ENCODE data around the gene NYAP1. TPM values are rescaled to one million over a fixed set of nuclear protein-coding genes. Genes with fewer than 3 reads are reported as not detected.
"Not testable (repeated sequence)": the region's sequence is repeated elsewhere in the genome, so short reads cannot be mapped to it uniquely, and the experiment has no call there.

Gene NYAP1
- total and polyA plus RNA-seq, 2 of the 8 experiments (the other 6 are each of a cell fraction or from before 2014, with no cell fraction given), result 1.9 to 4.6 TPM

GRCh38 chr7:100438172-100438571, 45.6 kb upstream of the NYAP1 start (continued):
- no peak for TF ChIP-seq GABPA (IDR thresholded peaks at IDR 0.05; ENCODE audit: borderline replicate concordance, insufficient read depth, low read length)
- no peak for TF ChIP-seq TAF1 (IDR thresholded peaks at IDR 0.05; ENCODE audit: low read depth, low read length)
- TF ChIP-seq SP4 (IDR thresholded peaks at IDR 0.05; ENCODE audit: low read length), result no peak

DNA sequence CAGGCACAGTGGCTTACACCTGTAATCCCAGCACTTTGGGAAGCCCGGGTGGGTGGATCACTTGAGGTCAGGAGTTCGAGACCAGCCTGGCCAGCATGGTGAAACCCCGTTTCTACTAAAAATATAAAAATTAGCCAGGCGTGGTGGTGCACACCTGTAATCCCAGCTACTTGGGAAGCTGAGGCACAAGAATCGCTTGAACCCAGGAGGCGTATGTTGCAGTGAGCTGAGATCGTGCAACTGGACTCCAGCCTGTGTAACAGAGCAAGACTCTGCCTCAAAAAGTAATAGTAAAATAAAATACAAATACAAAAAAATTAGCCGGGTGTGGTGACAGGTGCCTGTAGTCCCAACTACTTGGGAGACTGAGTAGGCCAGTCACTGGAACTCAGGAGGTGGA, 45.0 kb upstream of the NYAP1 start:
- H2BK20ac ChIP-seq (ENCODE audit: low read length); H2BK5ac ChIP-seq (ENCODE audit: low read depth, low read length); H3K4me3 ChIP-seq (ENCODE audit: extremely low read depth in 1 of 4, insufficient read depth in 2 of 4, low read depth in 3 of 4, low read length in 4 of 4); H3K18ac ChIP-seq (ENCODE audit: extremely low read depth, low read length); H3K9ac ChIP-seq (replicated peaks in 1 of 4; ENCODE audit: extremely low read depth in 1 of 4, low read depth in 3 of 4, low read length in 3 of 4); H2AFZ ChIP-seq (ENCODE audit: low read length); H3K14ac ChIP-seq (ENCODE audit: insufficient read length); H3K23ac ChIP-seq (ENCODE audit: insufficient read length); H4K91ac ChIP-seq (replicated peaks; ENCODE audit: insufficient read length, low read length); DNase-seq (ENCODE audit: low read depth in 1 of 2, low spot score in 2 of 2); H4K20me1 ChIP-seq (replicated peaks in 1 of 2; ENCODE audit: control insufficient read depth in 1 of 2, insufficient read depth in 2 of 2, low read length in 2 of 2); H3K79me1 ChIP-seq (ENCODE audit: low read depth, low read length); H2BK15ac ChIP-seq (ENCODE audit: low read length); H3K27me3 ChIP-seq (replicated peaks in 1 of 4; ENCODE audit: control insufficient read depth in 3 of 4, extremely low read depth in 1 of 4, insufficient read depth in 3 of 4, low read length in 3 of 4); H3K56ac ChIP-seq (replicated peaks; ENCODE audit: insufficient read length, low read depth, low read length); FAIRE-seq; H4K8ac ChIP-seq (ENCODE audit: extremely low read depth, insufficient read depth, low read length); H3K9me3 ChIP-seq (ENCODE audit: insufficient read depth in 2 of 2, low read depth in 1 of 2, low read length in 1 of 2); H2BK12ac ChIP-seq (ENCODE audit: low read depth, low read length); H3K27ac ChIP-seq (ENCODE audit: low read depth, low read length); H3K23me2 ChIP-seq (ENCODE audit: low read depth, low read length); H2AK5ac ChIP-seq (ENCODE audit: low read depth, low read length); H3K4me1 ChIP-seq (replicated peaks in 1 of 4; ENCODE audit: control insufficient read depth in 3 of 4, insufficient read depth in 4 of 4, low read length in 3 of 4); H2BK120ac ChIP-seq (replicated peaks; ENCODE audit: low read depth, low read length); H3K4ac ChIP-seq (replicated peaks; ENCODE audit: insufficient read length, low read depth, low read length); H4K5ac ChIP-seq (ENCODE audit: insufficient read length, low read depth, low read length); H3K4me2 ChIP-seq (ENCODE audit: insufficient read depth in 1 of 2, low read depth in 2 of 2, low read length in 2 of 2): not testable (repeated sequence)
- Histone ChIP-seq H3K79me2 (ENCODE audit: control insufficient read depth in 1 of 2, insufficient read depth in 2 of 2, low read length in 2 of 2) (peaks cover 0 to 16% of the 10 kb centered on the region in 2 experiments; a peak in 2 of 4 replicates), H3K36me3 (ENCODE audit: control insufficient read depth in 2 of 4, insufficient read depth in 4 of 4, low read length in 3 of 4) (peaks cover 0 to 14% (median 8%) of the 10 kb centered on the region in 4 experiments; a peak in 5 of 8 replicates)
- WGBS, 2 experiments (ENCODE audit: extremely low coverage in 1 of 2, insufficient coverage in 1 of 2, insufficient read length in 1 of 2, insufficient replicate concordance in 2 of 2, low coverage in 1 of 2, low lambda C conversion rate in 2 of 2, missing lambda C conversion rate in 1 of 2), result 87% methylated on average over 8 of the region's 8 CpGs; no CpG with 5 or more reads in 1 of the 2 experiments
- ChIA-PET CTCF (ENCODE audit: partially characterized antibody) (interaction anchor here (0.7 to 1.8 kb wide), 3 partner anchors 8 to 120 kb away, joined by 3 to 7 read pairs (median 3); no protein-coding TSS in a partner anchor), POLR2A (ENCODE audit: partially characterized antibody) (interaction anchor here (1.0 to 4.7 kb wide), 2 partner anchors 10 to 12 kb away, joined by 3 to 45 read pairs; partner anchors contain the start of genes MEPCE and ZCWPW1)

Data from H1 (cell line).